Endothelial cell of umbilical vein (primary cell): ENCODE measurements around the gene PHC2. TPM values are rescaled to one million over a fixed set of nuclear protein-coding genes. Genes with fewer than 3 reads are reported as not detected.

Experiments
- BruUV-seq: library from RNA; stranded (reverse); fragments of 400-500 nt; replicated peaks from 2 replicates; lab custom pipeline; 2021; lab: Mats Ljungman, UMichigan
- CTCF ChIA-PET: fragments of 300-600, 350-600 bp; sonication (Branson Sonifier 250); formaldehyde crosslinking; loops from one replicate; lab custom pipeline; 2021; ENCODE audit warnings: antibody characterized with exemption, inconsistent platforms; lab: Charles Lee
- POLR2A ChIA-PET: fragments of 300-600, 350-600 bp; sonication (Branson Sonifier 250); formaldehyde crosslinking; loops from one replicate; lab custom pipeline; 2021; ENCODE audit warnings: antibody characterized with exemption, inconsistent platforms; lab: Charles Lee
- DNase-seq: peaks from one replicate; pipeline ENCODE4 v3.0.0-alpha.2; 2011; ENCODE audit warnings: low read depth, low spot score
- FAIRE-seq: peaks from 2 replicates; lab custom pipeline; 2011; peaks lifted over from hg19 to GRCh38; lab: Jason Lieb, UNC
- H2AFZ ChIP-seq: 2 replicates; pipeline ENCODE4 v1.6.0; 2012; ENCODE audit warnings: low read depth, low read length, control low read depth, inconsistent platforms
- H3K27ac ChIP-seq: 2 replicates; pipeline ENCODE4 v1.5.1; 2011; ENCODE audit warnings: low read depth, mild to moderate bottlenecking, control low read depth, low read length, moderate library complexity; ENCODE audit not compliant: insufficient read depth
- H3K27me3 ChIP-seq, 2 experiments: 2 replicates each; pipeline versions ENCODE4 v1.6.0 to v1.6.1; 2011; ENCODE audit warnings: low read length in 2 of 2, mixed read lengths in 1 of 2; ENCODE audit not compliant: control insufficient read depth in 2 of 2, insufficient read depth in 2 of 2
- H3K36me3 ChIP-seq, 2 experiments: 2 replicates in 1 of 2; 3 replicates in 1 of 2; pipeline ENCODE4 v1.5.1; 2011; ENCODE audit warnings: low read length in 2 of 2, mild to moderate bottlenecking in 1 of 2, moderate library complexity in 1 of 2; ENCODE audit not compliant: control insufficient read depth in 2 of 2, insufficient read depth in 2 of 2; ENCODE audit errors: extremely low read depth in 1 of 2
- H3K4me1 ChIP-seq: 3 replicates; pipeline ENCODE4 v1.5.1; 2011; ENCODE audit warnings: mild to moderate bottlenecking, low read length; ENCODE audit not compliant: control insufficient read depth, insufficient read depth; ENCODE audit errors: extremely low read depth
- H3K4me2 ChIP-seq: 2 replicates; pipeline ENCODE4 v1.6.1; 2011; ENCODE audit warnings: low read length, control low read depth, mixed read lengths; ENCODE audit not compliant: insufficient read depth
- H3K4me3 ChIP-seq, 3 experiments: fragments of 200-600 bp in 1 of 3; sonication (generic), shearing (Covaris generic) in 1 of 3; replicated peaks in 1 of 3; 2 replicates each; pipeline ENCODE4 v1.5.1; 2011 to 2016; ENCODE audit warnings: control low read depth in 3 of 3, low read length in 3 of 3, mild to moderate bottlenecking in 2 of 3, inconsistent platforms in 1 of 3, low read depth in 1 of 3, moderate library complexity in 1 of 3; ENCODE audit not compliant: insufficient read depth in 1 of 3
- H3K79me2 ChIP-seq: 2 replicates; pipeline ENCODE4 v1.6.0; 2012; ENCODE audit warnings: low read length, inconsistent platforms; ENCODE audit not compliant: control insufficient read depth, insufficient read depth
- H3K9ac ChIP-seq: replicated peaks from 2 replicates; pipeline ENCODE3; 2011; ENCODE audit warnings: low read length, control low read depth; ENCODE audit not compliant: insufficient read depth; ENCODE audit errors: extremely low read depth
- H3K9me1 ChIP-seq: replicated peaks from 3 replicates; pipeline ENCODE4 v1.6.0; 2011; ENCODE audit warnings: mild to moderate bottlenecking, low read length; ENCODE audit not compliant: control insufficient read depth, insufficient read depth; ENCODE audit errors: extremely low read depth
- H3K9me3 ChIP-seq: replicated peaks from 2 replicates; pipeline ENCODE4 v1.5.1; 2012; ENCODE audit warnings: low read length, inconsistent platforms; ENCODE audit not compliant: control insufficient read depth, insufficient read depth
- H4K20me1 ChIP-seq: replicated peaks from 2 replicates; pipeline ENCODE3; 2011; ENCODE audit warnings: mild to moderate bottlenecking, low read length; ENCODE audit not compliant: control insufficient read depth, insufficient read depth; ENCODE audit errors: extremely low read depth
- CTCF ChIP-seq, 2 donors: IDR thresholded peaks; 1 replicate in 1 of 2; 2 replicates in 1 of 2; pipeline ENCODE4 v1.5.1; 2011; ENCODE audit warnings: low read length in 2 of 2, mild to moderate bottlenecking in 2 of 2, moderate library complexity in 2 of 2, control low read depth in 1 of 2, inconsistent platforms in 1 of 2, low read depth in 1 of 2; ENCODE audit not compliant: insufficient read depth in 1 of 2; ENCODE audit errors: extremely low read depth in 1 of 2
- EZH2 ChIP-seq: IDR thresholded peaks from 2 replicates; pipeline ENCODE4 v1.6.1; 2012; ENCODE audit warnings: borderline replicate concordance, low read depth, mild to moderate bottlenecking, moderate library complexity, low read length, inconsistent platforms; ENCODE audit not compliant: severe bottlenecking
- FOS ChIP-seq: IDR thresholded peaks from 2 replicates; pipeline ENCODE4 v1.6.1; 2011; ENCODE audit warnings: mild to moderate bottlenecking, low read length, moderate library complexity, borderline replicate concordance; ENCODE audit not compliant: insufficient read depth
- GATA2 ChIP-seq: IDR thresholded peaks from 2 replicates; pipeline ENCODE4 v1.7.0; 2011; ENCODE audit warnings: low read depth, mild to moderate bottlenecking, moderate library complexity, mixed read lengths, low read length; ENCODE audit not compliant: insufficient read length, insufficient read depth
- JUN ChIP-seq: IDR thresholded peaks from 2 replicates; pipeline ENCODE4 v1.6.1; 2011; ENCODE audit warnings: borderline replicate concordance, low read depth; ENCODE audit not compliant: insufficient read length, insufficient read depth
- MAX ChIP-seq: IDR thresholded peaks from 2 replicates; pipeline ENCODE4 v1.6.1; 2011; ENCODE audit not compliant: insufficient read depth, insufficient read length
- MYC ChIP-seq: IDR thresholded peaks from one replicate; pipeline ENCODE4 v1.6.1; 2011; ENCODE audit warnings: mild to moderate bottlenecking, low read depth, low read length
- POLR2A ChIP-seq: IDR thresholded peaks from 2 replicates; pipeline ENCODE4 v1.6.1; 2012; ENCODE audit warnings: low read depth, mild to moderate bottlenecking, control low read depth, low read length
- POLR2AphosphoS5 ChIP-seq: IDR thresholded peaks from 2 replicates; pipeline ENCODE4 v1.6.1; 2012; ENCODE audit warnings: low read depth, mild to moderate bottlenecking, control low read depth, low read length, moderate library complexity; ENCODE audit not compliant: insufficient read depth
- dilution Hi-C: fragments of 300-500 bp; cut with MboI; formaldehyde crosslinking; loops from one replicate; pipeline ENCODE4 v1.15.0; 2019; ENCODE audit warnings: low sequenced_read_pairs; ENCODE audit not compliant: extremely low pct_ligation_motif_present
- intact Hi-C: fragments of 100-400 bp; cut with micrococcal nuclease; formaldehyde crosslinking; loops from one replicate; pipeline ENCODE4 v1.10.0; 2022
- polyA plus RNA-seq, 4 experiments: library from polyadenylated mRNA; depleted of rRNA in 3 of 4; stranded (reverse) in 3 of 4; unstranded in 1 of 4; fragments of >200 nt; gene quantifications; 2 replicates each; pipeline versions ENCODE4 v1.2.1 to v1.2.3, GENCODE V29; 2011 to 2012; ENCODE audit warnings: missing spikeins in 1 of 4
- total RNA-seq: library from RNA; stranded (reverse); gene quantifications from 2 replicates; pipeline ENCODE4 v1.2.3, GENCODE V29; 2021

Gene PHC2
- total and polyA plus RNA-seq, 2 donors (not counting 3 experiments of a cell fraction or from before 2014, with no cell fraction given): 65.6 to 79.0 TPM

GRCh38 chr1:33394770-33395169 is 36.1 kb downstream of the PHC2 start:
- Histone ChIP-seq H3K4me1 (no peaks in the 10 kb centered on the region), H3K4me3 (no peak overlapping the region), H3K79me2 (no peaks in the 10 kb centered on the region), H3K27me3 (no peaks in the 10 kb centered on the region), H3K9me3 (no peaks in the 10 kb centered on the region), H3K9me1 (no peaks in the 10 kb centered on the region), H3K4me2 (no peak overlapping the region), H3K27ac (no peak overlapping the region), H3K9ac (no peak overlapping the region), H2AFZ (no peak overlapping the region), H4K20me1 (no peaks in the 10 kb centered on the region), H3K36me3 (no peaks in the 10 kb centered on the region)
- TF ChIP-seq CTCF (IDR thresholded peaks at IDR 0.05; ENCODE audit: extremely low read depth in 1 of 2, insufficient read depth in 1 of 2, low read depth in 1 of 2, low read length in 2 of 2): no peak
- TF ChIP-seq POLR2A: no peak
- TF ChIP-seq MYC: no peak
- TF ChIP-seq POLR2AphosphoS5: no peak
- no peak for FAIRE-seq
- dilution Hi-C loops: no loop called here
- intact Hi-C loops: loop anchor here (5.0 kb wide), 1 partner anchor 63 kb away; no protein-coding TSS in a partner anchor
- DNase-seq: no peak
- BruUV-seq: no TSS peak
- ChIA-PET CTCF (no interaction called here), POLR2A (no interaction called here)

GRCh38 chr1:33393991-33394390 is 36.9 kb downstream of the PHC2 start:
- no peak overlapping the region for H3K9ac ChIP-seq
- H2AFZ ChIP-seq: no peak overlapping the region
- no peaks in the 10 kb centered on the region for H3K9me1 ChIP-seq
- TF ChIP-seq CTCF (IDR thresholded peaks at IDR 0.05; ENCODE audit: extremely low read depth in 1 of 2, insufficient read depth in 1 of 2, low read depth in 1 of 2, low read length in 2 of 2): no peak
- no peak for TF ChIP-seq MYC
- TF ChIP-seq POLR2AphosphoS5: no peak
- TF ChIP-seq JUN: no peak
- no peak for TF ChIP-seq GATA2
- TF ChIP-seq EZH2: no peak
- TF ChIP-seq FOS: no peak
- no peak for TF ChIP-seq MAX
- no peak for TF ChIP-seq POLR2A
- FAIRE-seq (no peak), DNase-seq (no peak)
- H4K20me1 ChIP-seq: no peaks in the 10 kb centered on the region
- ChIA-PET POLR2A (no interaction called here), CTCF (no interaction called here)
- H3K27me3 ChIP-seq: no peaks in the 10 kb centered on the region
- H3K27ac ChIP-seq: no peak overlapping the region
- no peak overlapping the region for H3K4me3 ChIP-seq
- dilution Hi-C loops: no loop called here
- no peak overlapping the region for H3K4me2 ChIP-seq
- no peaks in the 10 kb centered on the region for H3K79me2 ChIP-seq
- H3K36me3 ChIP-seq: no peaks in the 10 kb centered on the region
- no peaks in the 10 kb centered on the region for H3K4me1 ChIP-seq
- H3K9me3 ChIP-seq: no peaks in the 10 kb centered on the region
- intact Hi-C loops: loop anchor here (5.0 kb wide), 1 partner anchor 63 kb away; no protein-coding TSS in a partner anchor
- no TSS peak for BruUV-seq
